Forelimb muscle (tissue), 1 donor: ENCODE results near the gene NPTX1. TPM values are rescaled to one million over a fixed set of nuclear protein-coding genes. Genes with fewer than 3 reads are reported as not detected.

Experiments
- DNase-seq: peaks from one replicate; pipeline ENCODE4 v3.0.0-alpha.2; 2013; ENCODE audit warnings: low read depth
- polyA plus RNA-seq: library from polyadenylated mRNA; unstranded; fragments of 120-200 nt; gene quantifications from one replicate; pipeline ENCODE4 v1.2.1, GENCODE V29; 2013; ENCODE audit not compliant: insufficient read length

Gene NPTX1
- polyA plus RNA-seq, 1 donor: 0.22 TPM

DNA sequence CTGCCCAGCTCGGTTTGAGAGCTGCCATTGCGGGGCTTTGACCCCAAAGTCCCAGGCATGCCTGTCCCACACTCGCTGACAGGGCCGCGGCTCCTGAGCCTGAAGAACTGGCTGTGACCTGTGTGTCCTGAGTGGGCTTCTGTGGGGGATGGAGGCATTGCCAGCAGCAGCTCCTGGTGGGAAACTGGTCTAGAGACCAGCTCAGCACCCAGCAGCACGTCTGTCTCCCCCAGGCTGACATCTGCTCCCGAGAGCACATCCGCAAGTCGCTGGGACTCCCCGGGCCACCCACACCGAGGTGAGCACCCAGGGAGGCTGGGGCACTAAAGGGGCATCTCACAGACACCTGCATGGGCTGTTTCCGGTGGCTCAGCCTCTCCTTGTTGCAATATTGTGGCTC, 48.0 kb downstream of the NPTX1 start:
- DNase-seq: no peak

DNA sequence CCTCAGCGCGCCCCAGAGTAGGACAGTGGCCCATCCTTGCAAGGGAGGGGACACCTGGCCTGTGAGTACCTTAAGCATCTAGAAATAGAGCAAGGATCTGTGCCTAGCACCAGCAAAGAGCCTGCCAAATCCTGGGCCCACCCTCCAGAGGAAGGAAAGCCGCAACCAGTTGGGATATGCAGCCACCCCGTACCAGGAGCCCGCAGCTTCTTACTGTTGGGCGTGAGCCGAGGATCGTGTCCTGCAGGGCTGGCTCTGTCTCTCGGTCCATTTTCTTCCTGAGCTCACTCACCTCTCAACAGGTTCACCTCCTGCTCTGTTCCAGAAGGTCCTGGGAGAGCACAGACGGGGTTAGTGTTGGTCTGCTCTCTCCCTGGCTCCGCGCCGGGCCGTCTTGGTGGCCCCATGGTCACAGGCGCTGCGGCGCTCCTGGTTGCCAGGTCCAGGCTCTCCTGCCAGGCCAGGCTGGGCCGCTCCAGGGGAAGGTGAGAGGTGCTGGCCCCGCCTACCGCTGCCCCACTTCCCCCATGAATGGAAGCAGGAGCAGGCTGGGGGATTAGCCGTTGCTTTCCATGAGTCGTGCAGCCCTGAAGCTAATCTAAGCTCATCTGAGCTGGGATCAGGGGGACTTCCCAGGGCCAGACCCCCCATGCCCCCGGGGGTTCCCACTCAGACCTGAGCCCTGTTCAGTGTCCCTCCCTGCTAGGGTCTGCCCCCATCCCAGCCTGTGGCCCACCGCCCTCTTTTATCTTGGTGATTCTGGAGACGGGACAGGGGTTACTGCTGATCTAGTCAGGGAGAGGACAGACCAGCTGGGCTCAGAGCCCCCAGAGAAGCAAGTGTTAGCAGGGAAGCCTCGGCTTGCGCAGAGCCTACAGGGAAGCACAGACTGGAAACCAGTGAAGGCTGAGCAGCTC, 48.8 kb downstream of the NPTX1 start:
- DNase-seq: no peak

DNA sequence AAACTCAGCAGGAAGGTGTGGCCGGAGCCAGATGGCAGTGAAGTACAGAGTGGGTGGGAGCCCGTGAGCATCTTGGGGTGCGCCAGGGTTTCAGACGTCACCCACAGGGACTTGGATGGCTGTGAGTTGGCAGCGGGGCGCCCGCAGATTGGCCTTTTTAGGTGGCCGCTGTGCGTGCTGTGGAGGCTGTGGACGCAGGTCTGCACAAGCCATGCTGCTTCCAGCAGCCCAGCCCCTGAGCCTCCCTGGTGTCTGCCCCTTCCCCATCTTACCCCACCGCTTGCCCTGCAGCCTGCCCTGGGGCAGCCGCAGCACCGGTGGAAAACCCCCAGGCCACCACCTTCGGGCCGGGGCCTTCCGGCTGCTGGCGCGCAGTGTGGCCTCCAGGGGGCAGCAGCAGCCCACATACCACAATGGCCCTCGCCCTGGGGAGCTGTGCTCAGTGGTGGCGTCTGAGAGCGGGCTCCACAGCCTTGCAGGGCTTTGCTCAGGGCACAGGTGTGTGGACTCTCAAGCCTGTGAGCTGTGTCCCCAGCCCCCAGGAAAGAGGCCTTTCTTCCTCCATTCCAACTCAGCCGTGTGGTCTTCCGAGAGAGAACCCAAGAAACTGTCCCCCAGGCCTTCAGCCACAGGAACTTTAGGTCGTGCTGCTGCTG, 49.6 kb downstream of the NPTX1 start:
- DNase-seq: no peak

DNA sequence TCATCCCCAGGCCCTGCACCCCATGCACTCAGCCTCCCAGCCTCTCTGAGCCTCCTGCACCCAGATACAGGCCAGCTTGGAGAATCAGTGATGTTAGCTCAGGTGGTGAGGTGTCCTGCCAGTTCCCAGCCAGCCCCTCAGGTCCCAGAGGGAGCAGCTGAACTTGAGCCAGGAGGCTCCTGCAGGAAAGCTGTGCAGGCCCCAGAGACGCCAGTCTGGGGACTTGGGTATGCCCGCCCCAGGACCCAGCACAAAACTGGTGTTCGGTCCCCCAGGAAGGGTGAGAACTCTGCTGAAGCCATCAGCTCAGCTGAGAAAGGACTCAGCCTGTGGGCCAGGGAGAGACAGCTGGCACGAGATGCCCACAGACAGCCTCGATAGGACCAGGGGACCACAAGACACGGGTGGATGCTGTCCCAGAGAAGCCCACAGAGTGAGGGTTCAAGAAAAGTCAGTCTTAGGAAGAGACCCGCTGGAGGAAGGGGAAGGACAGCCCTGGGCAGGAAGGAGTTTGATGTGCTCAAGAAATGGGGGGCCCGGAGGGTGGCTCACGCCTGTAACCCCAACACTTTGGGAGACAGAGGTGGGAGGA, 50.5 kb downstream of the NPTX1 start:
- DNase-seq: no peak

DNA sequence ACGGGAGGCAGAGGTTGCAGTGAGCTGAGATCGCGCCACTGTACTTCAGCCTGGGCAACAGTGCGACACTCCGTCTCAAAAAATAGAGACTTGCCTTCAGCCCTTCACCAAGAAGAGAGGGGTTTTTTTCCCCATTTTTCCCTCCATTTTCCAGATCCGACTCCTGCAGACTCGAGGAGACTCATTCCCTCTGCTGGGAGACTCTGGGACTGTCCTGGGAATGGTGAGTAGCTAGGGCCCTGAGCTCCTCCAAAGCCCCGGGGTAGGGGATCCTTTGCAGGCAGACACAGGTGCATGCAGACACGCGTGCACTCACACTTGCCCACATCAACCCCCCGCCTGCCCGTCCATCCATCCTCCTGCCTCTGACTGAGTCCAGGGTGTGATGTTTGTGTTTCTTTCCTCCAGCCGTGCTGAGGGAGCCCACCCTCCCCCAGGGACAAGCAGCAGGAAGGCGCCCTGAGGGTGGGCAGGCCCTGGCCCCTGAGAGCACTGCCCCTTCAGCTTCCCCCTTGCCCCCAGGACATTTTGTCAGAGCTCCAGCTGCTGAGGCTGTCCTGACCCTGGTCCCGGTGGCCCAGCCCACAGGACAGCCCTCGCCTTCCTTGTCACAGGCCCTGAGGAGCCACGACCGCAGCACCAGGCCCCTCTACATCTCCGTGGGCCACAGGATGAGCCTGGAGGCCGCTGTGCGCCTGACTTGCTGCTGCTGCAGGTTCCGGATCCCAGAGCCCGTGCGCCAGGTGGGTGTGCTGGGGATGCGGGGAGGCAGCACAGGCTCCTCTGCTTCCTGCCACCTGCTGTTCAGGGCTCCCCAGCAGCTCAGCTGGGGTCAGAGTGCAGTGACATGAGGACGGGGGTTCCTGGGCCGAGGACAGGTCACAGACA, 51.3 kb downstream of the NPTX1 start:
- DNase-seq: no peak

DNA sequence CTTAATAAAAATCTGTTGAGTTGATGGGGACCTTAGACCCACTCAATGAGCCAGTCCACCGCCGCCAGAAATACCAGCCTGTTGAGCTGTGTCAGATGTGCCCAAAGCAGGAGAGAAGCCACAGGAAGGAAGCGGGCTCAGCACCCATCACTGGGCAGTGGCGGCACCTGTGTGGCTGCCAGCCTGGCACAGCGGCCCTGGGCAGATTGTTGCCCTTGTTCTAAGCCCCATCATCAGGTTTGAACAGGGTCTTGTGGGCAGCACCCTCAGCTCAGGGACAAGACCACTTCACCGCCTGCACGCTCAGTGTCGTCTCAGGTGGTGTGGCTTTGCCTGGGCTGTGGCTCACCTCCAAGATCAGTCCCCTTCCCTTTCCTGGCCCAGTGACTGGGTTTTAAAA, 52.1 kb downstream of the NPTX1 start:
- DNase-seq: no peak

DNA sequence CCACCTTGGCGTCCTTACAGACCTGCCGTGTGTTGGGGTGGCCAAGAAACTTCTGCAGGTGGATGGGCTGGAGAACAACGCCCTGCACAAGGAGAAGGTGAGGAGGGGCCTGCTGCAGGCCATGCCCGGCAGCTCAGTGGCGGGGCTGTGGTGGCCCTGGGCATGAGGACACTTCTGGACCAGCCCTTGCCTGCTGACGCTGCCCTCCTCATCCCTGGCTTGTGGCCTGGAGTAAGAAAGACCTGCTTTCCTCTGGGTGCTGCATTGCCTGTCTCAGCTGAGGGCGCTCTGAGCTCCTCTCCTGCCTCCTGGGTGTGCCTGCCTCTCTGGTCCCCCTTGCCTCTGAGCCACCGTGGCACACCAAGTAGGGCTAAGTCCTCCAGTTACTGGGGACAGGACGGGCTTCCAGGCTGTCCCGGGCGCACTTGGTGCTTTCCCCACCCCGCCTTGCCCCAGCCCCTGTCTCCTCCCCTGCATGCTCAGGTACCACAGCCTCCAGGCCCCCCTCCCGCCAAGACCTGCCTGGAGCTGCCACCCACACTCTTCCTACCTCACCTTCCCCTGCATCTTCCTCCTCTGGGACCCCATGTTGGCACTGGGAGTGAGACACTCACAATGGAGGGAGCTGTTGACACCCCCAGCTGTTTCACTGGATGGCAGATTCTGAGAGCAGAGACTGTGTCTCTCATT, 52.7 kb downstream of the NPTX1 start:
- DNase-seq: no peak

DNA sequence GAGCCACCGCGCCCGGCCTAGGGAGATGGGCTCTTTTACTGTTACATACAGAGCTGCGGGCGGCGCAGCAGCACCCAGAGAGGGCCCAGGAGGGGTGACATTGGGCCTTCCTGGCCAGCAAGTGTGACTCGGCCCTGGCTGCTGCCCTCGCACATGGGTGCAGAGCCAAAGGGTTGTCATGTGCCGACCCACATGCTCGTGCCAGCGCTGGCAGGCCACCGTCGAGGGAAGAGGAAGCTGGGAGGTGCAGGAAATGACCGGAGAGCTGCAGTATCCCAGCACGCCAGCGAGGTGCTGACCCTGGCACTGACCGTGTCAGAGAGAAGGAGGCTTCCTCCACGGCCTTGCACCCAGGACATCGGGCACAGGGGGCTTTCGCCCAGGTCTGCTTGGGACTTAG, 53.4 kb downstream of the NPTX1 start:
- DNase-seq: no peak

DNA sequence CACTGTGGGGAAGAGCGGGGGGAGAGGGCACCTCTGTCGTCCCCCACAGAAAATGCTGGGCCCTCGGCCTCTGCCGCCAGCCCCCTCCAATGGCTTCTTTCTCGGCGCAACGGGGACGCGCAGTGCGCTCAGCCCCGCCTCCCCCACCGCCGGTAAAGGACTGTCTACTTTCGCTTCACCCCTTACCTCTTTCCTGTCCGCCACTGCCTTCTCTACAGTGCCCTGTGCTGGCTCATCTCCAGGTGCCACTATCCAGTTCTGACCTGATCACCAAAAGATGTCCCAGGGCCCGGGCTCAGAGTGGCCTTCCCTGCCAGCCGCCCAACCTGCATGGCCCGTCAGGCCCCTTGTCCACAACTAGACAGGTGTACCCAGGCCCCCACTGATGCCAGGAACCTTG, 54.1 kb downstream of the NPTX1 start:
- DNase-seq: no peak

DNA sequence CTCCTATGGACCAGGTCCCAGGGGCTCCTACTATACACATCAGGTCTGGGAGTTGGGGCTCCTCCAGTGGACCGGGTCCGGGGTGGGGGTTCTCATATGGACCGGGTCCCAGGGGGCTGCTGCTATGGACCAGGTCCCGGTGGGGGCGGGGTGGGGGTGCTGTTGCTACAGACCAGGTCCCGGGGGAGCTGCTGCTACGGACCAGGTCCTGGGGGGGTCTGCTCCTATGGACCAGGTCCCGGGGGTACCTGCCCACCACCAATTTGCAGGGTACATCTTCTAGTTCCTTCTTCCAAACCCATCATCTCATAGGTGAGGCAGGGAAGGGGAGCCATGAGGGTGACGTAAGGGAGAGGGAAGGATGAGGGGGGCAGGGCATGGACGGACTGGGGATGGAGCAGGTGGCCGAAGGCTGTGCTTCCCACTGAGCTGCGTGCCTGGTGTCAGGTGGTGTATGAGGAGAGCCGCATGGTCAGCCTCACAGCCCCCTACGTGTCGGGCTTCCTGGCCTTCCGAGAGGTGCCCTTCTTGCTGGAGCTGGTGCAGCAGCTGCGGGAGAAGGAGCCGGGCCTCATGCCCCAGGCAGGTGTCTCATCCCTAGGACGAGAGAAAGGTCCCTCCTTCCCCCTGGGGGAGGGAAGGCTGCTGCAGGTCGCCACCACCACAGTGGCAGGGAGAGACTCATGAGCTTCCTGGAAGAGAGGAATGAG, 54.9 kb downstream of the NPTX1 start:
- DNase-seq: no peak

DNA sequence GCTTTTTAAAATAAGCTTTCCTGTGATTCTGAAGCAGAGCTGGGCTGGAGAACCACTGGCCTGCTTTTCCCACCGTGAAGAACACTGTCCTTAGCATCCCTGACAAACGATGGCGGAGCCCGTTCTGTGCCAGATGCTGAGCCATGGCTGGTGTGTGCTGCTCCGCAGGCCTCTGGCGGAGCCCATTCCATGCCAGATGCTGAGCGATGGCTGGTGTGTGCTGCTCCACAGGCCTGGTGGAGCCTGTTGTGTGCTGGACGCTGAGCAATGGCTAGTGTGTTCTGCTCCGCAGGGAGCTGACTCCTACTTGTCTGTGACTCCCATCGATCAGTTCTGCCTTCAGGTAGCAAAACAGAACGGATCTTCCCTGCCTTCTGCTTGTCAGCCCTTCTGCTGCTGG, 57.2 kb downstream of the NPTX1 start:
- no peak for DNase-seq

DNA sequence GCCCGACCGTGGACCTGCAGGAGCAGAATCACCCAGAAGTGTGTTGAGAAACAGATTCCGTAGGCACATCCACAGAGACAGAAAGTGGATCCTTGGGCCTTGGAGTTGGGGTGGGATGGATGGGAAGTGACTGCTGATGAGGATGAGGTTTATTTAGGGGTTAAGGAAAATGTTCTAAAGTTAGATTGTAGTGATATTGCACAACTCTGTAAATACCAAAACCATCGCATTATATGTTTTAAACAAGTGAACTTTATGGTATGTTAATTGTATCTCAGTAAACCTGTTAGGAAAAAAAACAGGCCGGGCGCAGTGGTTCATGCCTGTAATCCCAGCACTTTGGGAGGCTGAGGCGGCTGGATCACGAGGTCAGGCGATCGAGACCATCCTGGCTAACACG, 57.8 kb downstream of the NPTX1 start:
- DNase-seq: no peak

Other genes starting within 250 kb of the NPTX1 start
- gene RNF213, start 215.8 kb downstream of the NPTX1 start, polyA plus RNA-seq: 31.0 TPM
- 21.9 TPM for gene ENDOV, start 61.4 kb downstream of the NPTX1 start, polyA plus RNA-seq
- gene RPTOR, start 68.2 kb upstream of the NPTX1 start, polyA plus RNA-seq: 23.9 TPM